Measurements from ENCODE around the gene SUGCT. TPM values are rescaled to one million over a fixed set of nuclear protein-coding genes. Genes with fewer than 3 reads are reported as not detected.

Gene SUGCT
- polyA plus RNA-seq, 1 of the 3 experiments (the other 2 are of a cell fraction), result 53.7 TPM

GRCh38 chr7:40833191-40833887, 698.5 kb downstream of the SUGCT start:
- peaks cover 22% of the 10 kb centered on the region; the same call in 1 of the 2 replicates for H3K79me2 ChIP-seq (ENCODE audit: insufficient read depth)
- H3F3A ChIP-seq (replicated peaks; ENCODE audit: insufficient read depth), result peaks cover 7% of the 10 kb centered on the region
- H3K4me1 ChIP-seq (ENCODE audit: control insufficient read depth in 1 of 2, insufficient read depth in 2 of 2, low read depth in 1 of 2, low read length in 1 of 2), result no peaks in the 10 kb centered on the region
- H3K27me3 ChIP-seq (ENCODE audit: insufficient read depth), result no peaks in the 10 kb centered on the region
- no peak overlapping the region for H3K4me3 ChIP-seq (ENCODE audit: low read depth in 2 of 2, low read length in 1 of 2)
- H2AFZ ChIP-seq (ENCODE audit: low read depth), result no peak overlapping the region
- CTCF ChIA-PET, result interaction anchor here (0.7 to 0.9 kb wide), 2 partner anchors 12 to 872 kb away, joined by 3 read pairs; no protein-coding TSS in a partner anchor
- H3K9me3 ChIP-seq, result no peaks in the 10 kb centered on the region
- no peaks in the 10 kb centered on the region for H3K9me2 ChIP-seq
- H3K27ac ChIP-seq (ENCODE audit: low read depth in 2 of 2, low read length in 1 of 2), result no peak overlapping the region
- H4K20me1 ChIP-seq (ENCODE audit: insufficient read depth), result no peaks in the 10 kb centered on the region
- POLR2A ChIA-PET, result no interaction called here
- no peak for DNase-seq
- H3K4me2 ChIP-seq, result no peak overlapping the region
- no peak overlapping the region for H3K9ac ChIP-seq
- WGBS (ENCODE audit: low lambda C conversion rate), result 85% methylated on average over 3 of the region's 3 CpGs
- TF ChIP-seq FOXJ3 (CRISPR knock-in tag; IDR thresholded peaks at IDR 0.05) (no peak), TAF1 (IDR thresholded peaks at IDR 0.05; ENCODE audit: borderline replicate concordance, low read depth, low read length) (no peak), EP300 (IDR thresholded peaks at IDR 0.05; ENCODE audit: borderline replicate concordance in 1 of 2, low read depth in 1 of 2, low read length in 1 of 2) (no peak), SMC3 (IDR thresholded peaks at IDR 0.05; ENCODE audit: low read depth, low read length) (no peak), YY1 (IDR thresholded peaks at IDR 0.05; ENCODE audit: low read depth) (no peak), RXRA (IDR thresholded peaks at IDR 0.05; ENCODE audit: borderline replicate concordance, low read depth) (no peak), RCOR1 (IDR thresholded peaks at IDR 0.05; ENCODE audit: low read length) (no peak), GABPA (IDR thresholded peaks at IDR 0.05; ENCODE audit: low read depth) (no peak), POLR2AphosphoS5 (IDR thresholded peaks at IDR 0.05; ENCODE audit: low read depth, low read length) (no peak), IRF3 (IDR thresholded peaks at IDR 0.05; ENCODE audit: low read depth, low read length) (no peak), JUND (IDR thresholded peaks at IDR 0.05) (no peak)
- H3K36me3 ChIP-seq (replicated peaks in 1 of 2; ENCODE audit: control insufficient read depth in 1 of 2, insufficient read depth in 2 of 2, low read length in 1 of 2), result peaks cover 0 to 11% of the 10 kb centered on the region in 2 experiments

- no peak overlapping the region for H3K4me2 ChIP-seq
- H3K27ac ChIP-seq (ENCODE audit: low read depth in 2 of 2, low read length in 1 of 2), result no peak overlapping the region
- H3K36me3 ChIP-seq (replicated peaks in 1 of 2; ENCODE audit: control insufficient read depth in 1 of 2, insufficient read depth in 2 of 2, low read length in 1 of 2), result peaks cover 0 to 7% of the 10 kb centered on the region in 2 experiments
- H3K4me3 ChIP-seq (ENCODE audit: low read depth in 2 of 2, low read length in 1 of 2), result no peak overlapping the region
- 81% methylated on average over 2 of the region's 2 CpGs for WGBS (ENCODE audit: low lambda C conversion rate)
- H2AFZ ChIP-seq (ENCODE audit: low read depth), result no peak overlapping the region
- no peak overlapping the region for H3K9ac ChIP-seq
- H3K4me1 ChIP-seq (ENCODE audit: control insufficient read depth in 1 of 2, insufficient read depth in 2 of 2, low read depth in 1 of 2, low read length in 1 of 2), result no peaks in the 10 kb centered on the region
- H3K79me2 ChIP-seq (ENCODE audit: insufficient read depth), result peaks cover 23% of the 10 kb centered on the region; the same call in 1 of the 2 replicates
- TF ChIP-seq RAD21 (IDR thresholded peaks at IDR 0.05; ENCODE audit: low read length) (peak; percentile 61), GABPA (IDR thresholded peaks at IDR 0.05; ENCODE audit: low read depth) (no peak), SMC3 (IDR thresholded peaks at IDR 0.05; ENCODE audit: low read depth, low read length) (peak; percentile 42), CTCF (IDR thresholded peaks at IDR 0.05) (peak; percentile 51)
- H3K27me3 ChIP-seq (ENCODE audit: insufficient read depth), result no peaks in the 10 kb centered on the region
- DNase-seq, result no peak
- peaks cover 7% of the 10 kb centered on the region for H3F3A ChIP-seq (replicated peaks; ENCODE audit: insufficient read depth)
- no peaks in the 10 kb centered on the region for H3K9me2 ChIP-seq
- CTCF ChIA-PET, result interaction anchor here (0.7 to 1.1 kb wide), 3 partner anchors 9 to 871 kb away, joined by 3 read pairs; no protein-coding TSS in a partner anchor
- POLR2A ChIA-PET, result no interaction called here
- H3K9me3 ChIP-seq, result no peaks in the 10 kb centered on the region
- no peaks in the 10 kb centered on the region for H4K20me1 ChIP-seq (ENCODE audit: insufficient read depth)
Observed at GRCh38 chr7:40833888-40834234, 699.1 kb downstream of the SUGCT start.

Data from SK-N-SH (cell line).